IPS DF 4.7 (cell line): ENCODE data around the gene THADA.
"Not testable (repeated sequence)": the region's sequence is repeated elsewhere in the genome, so short reads cannot be mapped to it uniquely, and the experiment has no call there.

ENCODE experiments used
- DNase-seq: peaks from one replicate; pipeline ENCODE4 v3.0.0-alpha.2; 2013; ENCODE audit warnings: low spot score; ENCODE audit errors: extremely low read depth

The THADA gene

DNA sequence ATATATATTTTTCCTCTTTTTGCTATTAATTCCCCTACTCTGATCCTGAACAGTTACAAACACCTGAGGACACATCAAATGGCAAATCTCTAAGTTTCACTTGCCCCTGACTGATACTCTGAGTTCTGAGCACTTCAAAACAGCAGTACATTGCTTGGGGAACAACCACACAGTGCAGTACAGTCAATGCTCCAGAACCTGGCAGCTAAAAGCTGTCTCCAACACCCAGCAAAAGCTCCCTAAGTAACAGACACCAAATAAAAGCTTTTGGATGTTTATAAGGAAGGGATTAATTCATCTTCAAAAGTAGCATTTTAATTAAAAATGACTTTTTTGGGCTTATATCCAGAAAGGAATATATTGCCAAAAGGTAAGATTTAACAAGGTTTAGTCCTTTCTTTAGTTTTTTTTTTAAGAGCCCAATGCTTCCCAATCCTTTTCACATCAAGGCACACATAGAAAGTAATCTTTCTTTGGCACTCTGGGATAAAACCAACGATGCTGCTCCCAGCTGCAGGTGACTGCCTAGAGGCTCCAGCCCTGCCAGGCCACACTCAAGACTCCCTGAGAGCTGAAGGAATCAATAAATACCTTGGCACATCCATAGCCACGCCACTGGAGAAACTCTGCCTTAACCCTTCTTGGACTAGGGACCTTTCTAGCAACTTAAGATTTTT, 204.5 kb downstream of the THADA start:
- no peak for DNase-seq

DNA sequence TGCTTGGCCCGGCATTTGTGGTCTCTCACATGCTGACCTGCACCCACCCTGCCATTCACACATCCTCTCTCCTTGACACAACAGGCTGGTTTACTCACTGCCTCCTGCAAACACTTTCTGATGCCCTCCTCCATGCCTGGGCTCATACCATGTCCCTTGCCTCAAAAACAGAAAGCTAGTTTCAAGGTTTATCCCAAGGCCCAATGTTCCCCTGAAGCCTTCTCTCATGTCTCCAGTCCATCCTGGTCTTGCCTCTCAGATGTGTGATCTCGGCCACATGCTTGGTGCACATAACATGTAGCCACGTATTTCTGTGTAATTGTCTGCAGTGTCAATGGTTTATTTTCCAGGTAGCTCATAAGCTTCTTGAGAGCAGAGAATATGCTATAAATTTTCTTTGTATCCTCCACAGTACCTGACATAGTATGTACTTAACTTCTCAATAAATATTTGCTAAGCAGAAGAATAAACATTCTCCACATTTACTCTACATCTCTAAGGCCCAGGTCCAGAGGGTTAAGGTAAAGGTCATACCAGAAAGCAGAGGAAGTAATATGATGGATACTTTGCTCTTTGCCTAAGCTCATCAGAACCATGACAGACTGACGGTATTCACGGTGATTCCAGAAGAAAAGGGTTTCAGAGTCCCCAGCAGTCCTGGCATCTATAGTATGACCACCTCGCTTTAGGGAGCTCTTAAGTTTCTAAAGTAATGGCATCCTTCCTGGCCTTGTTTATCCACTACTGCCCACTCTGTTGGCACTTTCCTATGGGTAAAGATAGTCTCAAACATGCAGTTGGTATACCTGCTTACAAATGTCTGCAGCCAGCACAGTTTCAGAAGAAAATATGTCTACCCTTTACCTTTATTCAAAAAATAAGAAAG, 206.0 kb downstream of the THADA start:
- no peak for DNase-seq

DNA sequence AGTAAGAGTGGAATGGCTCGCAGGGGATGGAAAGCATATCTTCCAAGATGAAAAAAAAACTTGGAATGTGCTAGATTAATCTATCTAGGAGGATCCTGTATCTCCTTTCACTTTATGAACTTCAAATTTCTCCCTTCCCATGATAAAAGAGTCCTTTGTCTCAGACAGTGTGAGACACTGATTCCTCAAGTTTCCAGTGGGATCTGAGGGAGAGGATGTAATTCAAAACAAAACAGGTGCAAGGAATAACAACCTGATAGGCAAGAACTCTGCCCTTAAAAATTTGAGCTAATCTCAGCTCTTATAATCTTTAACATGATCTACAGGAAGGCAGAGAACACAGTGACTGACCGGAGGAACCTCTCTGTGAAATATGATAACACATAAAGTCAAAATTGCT, 207.5 kb downstream of the THADA start:
- no peak for DNase-seq

DNA sequence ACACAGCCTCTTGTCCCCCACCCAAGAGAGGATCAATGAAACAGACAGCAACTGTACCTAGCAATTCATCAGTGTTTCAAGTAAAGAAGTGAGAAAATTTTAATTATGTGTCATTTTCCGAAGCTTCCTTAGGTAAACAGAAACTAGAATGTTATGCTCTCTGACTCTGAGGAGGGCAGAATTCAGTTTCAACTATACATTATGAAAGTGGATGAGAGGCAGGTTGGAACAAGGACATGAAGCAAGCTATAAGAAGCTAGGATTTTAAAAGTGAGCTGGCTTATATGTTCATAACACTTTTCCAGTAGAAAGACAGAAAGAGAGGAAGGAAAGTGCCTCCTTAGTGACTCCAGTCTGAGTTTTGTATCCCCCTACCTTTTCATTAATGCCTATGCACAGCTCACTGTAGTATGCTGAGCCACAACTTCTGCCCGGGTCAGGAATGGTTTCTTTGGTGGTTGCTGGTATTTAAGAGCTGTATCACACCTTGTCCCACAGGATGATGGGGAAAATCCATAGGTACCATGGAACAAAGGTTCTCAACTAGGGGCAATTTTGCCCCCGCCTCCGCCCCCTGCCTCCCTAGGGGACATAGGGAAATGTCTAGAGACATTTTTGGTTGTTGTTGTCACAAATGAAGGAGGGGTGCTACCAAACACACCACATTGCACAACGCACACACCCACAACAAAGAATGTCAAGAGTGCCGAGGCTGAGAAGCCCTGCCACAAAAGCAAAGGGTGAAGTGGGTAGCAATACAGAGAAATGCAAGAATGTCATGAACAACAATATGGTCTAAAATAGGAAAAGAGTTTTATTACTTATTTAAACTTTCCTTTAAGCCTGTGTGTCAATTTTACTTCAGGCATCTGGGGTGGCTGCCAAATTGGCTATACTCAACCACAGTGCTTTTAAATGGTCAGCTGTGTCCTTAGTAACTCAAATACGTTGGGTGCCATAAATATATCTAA, 208.5 kb downstream of the THADA start:
- no peak for DNase-seq

DNA sequence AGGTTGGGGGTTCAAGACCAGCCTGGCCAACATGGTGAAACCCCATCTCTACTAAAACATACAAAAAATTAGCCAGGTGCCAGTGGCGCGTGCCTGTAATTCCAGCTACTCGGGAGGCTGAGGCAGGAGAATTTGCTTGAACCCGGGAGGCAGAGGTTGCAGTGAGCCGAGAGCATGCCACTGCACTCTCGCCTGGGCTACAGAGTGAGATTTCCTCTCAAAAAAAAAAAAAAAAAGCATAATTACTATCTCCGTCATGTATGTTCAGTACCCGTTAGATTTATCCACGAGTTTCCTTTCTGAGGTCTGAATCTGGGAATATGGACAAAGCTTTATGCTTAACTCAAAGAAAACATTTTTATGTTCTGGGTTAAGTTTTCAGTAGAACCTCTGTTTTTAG, 209.2 kb downstream of the THADA start:
- not testable (repeated sequence) for DNase-seq

DNA sequence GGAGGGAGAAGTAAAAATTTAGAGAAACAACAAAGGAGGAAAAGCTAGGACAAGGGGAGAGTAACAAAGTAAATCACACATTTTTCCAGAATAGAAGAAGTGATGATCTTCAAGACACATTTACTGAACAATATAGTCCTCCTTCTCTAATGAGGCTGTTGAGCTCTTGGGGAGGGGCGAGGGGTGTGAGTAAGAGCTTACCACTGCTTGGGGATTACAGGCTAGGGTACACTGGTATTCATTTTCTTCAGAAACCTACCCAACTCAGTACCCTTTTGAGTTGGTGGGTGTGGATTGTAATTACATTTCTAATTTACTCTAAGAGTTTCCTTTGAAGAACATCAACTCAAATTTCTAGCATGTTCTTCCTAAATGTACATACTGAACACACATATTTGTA, 211.7 kb downstream of the THADA start:
- no peak for DNase-seq

DNA sequence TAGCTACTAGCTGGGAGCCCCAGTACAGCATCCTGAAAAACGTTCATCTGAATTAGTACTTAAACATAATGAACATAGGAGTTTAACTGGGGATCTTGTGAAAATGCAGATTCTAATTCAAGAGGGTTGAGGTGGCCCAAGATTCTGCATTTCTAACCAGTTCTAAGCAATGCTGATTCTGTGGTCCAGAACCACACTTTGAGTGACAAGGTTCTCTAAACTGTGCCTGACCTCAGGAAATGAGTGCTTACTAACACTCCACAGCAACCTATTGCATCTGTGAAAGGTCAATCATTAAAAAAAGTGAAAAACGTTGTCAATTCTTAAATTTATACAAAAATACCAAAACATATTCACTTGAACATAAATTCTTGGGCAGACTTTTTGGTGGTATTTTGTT, 212.3 kb downstream of the THADA start:
- DNase-seq = no peak

DNA sequence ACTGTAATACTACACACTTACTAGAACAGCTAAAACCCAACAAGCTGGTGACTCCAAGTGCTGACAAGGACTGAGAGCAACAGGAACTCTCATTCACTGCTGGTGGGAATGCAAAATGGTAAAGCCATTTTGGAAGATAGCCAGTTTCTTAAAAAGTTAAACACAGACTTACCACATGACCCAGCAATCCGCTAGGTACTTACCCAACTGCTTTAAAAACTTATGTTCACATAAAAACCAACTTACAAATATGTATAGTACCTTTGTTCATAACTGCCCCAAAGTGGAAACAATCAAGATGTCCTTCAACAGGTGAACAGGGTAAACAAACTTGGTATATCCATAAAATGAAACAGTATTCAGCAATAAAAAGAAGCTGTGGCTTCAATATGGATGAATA, 216.3 kb downstream of the THADA start:
- no peak for DNase-seq

DNA sequence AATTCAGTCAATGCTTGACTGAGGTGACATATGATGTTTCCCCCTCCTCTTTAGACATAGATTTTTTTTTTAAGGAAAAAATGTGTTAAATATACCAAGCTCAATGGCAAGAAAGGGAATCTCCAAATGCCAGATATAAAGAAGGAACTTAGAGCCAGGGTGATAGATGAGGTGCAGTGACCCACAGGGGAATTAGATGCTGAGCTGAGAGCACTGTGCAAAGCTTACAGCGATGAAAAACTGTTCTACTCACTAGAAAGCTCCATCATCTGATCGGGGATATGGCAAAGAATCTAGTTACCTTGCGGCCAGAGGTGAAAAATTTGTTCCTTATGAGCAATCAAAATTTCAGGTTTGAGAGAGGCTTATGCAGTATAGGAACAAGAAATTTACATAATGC, 218.5 kb downstream of the THADA start:
- DNase-seq = no peak

DNA sequence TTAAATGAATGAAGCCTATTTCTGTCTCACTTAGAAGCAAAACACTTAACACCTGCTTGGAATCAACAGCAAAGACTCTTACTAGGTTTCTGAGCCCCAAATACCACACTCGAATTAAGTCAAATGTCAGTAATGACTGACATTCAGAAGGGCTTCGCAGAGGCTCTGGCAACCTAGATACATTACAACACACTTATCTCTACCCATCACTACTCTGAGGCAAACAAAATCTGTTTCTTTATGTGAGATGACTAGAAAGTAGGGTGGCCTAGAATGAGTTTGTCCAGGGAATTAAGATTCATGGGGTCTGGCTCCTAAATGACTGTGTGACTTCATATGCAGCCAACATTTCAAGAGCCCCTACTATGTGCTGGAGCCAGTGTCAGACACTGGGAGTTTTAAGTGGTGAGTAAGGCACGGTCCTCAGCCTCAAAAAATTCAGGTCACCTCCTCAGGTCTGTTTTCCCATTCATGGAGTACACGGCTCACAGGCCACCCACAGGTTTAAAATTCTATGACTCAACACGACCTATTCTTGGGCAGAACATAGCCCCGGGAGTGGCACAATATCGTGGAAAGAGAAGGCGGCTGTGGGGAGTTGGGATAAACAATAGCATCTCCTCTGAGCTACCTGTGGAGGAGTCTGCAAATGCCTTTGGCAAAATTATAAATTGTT, 219.2 kb downstream of the THADA start:
- no peak for DNase-seq

DNA sequence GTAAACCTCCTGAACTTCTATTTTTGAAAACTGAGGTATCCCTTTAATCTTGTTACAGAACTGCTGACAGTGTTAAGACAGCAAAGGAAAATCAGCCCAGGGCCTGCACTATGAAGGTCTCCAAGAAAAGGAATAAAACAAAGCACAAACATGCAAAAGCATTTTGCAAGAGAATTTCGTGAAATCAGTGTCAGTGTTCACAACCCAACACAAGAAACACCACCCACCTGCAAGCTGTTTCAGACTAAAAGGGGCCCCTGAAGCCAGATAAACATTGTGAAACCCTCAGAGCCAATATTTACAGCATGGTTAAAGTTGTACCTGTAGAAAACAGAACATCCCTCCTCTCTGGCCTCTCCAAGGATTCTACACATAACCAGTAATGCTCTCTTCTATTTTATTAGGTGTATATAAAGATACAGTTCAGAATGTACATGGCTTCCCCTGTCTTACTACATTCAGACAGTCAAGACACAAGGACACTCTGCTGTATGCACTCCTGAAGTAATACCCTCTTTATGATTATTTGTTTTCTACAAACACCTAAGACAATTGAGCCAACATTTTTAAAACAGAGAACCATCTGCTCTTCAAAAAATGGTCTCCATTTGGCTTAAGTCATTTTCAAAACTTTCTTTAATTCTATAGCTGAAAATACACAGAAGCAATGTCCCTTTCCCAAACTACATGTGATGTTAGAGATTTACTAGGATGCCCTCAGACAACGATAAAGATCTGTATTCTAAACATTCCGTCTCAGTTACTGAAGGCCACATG, 219.9 kb downstream of the THADA start:
- no peak for DNase-seq

DNA sequence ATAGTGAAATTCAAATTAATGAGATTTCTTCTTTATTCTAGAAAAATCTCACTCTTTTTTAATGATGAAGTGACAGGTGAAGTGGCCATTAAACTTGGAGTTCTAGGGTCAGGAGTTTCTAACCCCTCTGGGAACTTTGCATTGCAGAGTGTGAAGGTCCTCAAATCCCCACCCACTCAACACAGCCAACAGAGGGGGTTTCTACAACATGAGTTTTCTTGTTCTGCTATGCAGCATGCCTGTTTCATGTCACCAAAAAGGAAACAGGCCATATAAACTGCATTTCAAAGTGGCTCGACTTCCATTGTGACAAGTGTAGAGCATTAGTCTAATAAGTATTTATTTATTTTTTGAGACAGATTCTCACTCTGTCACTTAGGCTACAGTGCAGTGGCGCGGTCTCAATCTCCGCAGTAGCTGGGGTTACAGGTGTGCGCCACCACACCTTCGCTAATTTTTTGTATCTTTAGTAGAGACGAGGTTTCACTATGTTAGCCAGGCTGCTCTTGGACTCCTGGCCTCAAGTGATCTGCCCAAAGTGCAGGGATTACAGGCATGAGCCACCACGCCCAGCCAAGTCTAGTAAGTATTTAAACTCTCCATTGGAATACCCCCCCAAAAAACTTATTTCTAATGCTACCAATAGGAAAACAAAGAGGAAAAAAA, 223.3 kb downstream of the THADA start:
- DNase-seq = no peak

DNA sequence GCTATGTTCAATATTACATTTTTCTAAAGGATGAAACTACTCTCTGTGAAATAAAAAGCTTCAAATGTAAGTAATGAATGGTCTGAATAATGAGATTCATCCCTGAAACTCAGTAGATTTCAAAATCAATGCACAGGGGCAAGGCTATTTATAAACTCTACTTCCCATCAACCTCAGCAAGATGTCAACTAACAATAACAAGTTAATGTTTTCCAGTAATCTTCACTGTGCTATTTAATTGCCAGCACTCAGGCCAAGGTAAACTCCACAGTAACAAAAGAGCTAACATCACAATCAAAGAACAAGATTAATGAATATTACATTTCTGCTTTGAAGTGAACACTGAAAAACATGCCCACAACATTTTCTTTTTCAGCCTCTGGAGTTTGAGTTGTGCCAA, 225.1 kb downstream of the THADA start:
- no peak for DNase-seq

DNA sequence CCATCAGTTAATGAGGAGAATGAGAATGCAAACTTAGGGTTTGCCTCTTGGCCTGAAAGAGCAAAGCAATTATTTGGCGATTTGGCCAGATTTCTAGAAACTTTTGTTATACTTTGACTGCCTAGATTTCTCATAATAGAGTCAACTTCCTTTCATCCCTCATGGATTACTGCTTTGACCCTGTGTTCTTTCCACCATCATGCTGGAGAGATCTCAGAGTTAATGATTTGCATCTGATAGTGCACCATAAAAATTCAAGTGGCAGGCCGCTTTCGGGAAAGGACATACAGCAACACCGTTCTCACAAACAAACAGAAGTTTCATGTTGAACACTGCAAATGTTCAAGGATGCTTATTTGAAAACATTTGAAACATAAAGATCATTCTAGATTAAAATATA, 225.7 kb downstream of the THADA start:
- DNase-seq = no peak

DNA sequence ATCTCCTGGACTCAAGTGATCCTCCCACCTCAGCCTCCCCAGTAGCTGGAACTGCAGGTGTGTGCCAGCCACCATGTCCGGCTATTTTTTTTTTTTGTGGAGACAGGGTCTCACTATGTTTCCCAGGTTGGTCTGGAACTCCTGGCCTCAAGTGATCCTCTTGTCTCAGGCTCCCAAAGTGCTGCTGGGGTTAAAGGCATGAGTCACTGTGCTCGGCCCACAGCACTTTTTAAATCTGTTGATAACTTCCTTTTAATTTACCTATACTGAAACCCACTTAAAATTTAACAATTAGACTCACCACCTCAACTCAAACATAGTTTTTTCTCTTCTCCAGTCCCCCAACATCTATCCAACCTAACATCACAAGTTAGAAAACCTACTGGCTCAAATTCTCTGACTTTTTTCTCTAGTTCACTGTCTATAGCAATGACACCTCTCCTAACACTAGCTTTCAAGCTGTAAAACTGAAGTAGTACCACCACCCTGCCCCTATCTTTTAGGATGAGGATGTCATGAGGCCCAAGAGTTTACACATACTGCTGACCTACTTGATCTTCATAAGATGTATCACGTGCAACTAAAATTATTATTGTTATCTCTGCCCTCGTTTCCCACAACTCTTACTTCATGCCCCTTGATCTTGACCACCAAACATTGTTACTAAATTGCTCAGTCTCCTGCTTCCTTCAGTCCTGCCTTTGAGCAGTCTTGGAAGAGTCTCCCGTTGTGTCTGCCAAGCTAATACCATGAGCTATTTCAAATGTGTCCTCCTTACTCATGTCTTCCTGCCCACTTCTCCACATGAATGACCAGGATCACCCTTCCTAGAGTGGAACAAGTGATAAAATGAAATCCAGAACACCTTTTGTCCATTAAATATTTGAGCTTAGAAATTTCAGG, 227.1 kb downstream of the THADA start:
- DNase-seq = no peak

DNA sequence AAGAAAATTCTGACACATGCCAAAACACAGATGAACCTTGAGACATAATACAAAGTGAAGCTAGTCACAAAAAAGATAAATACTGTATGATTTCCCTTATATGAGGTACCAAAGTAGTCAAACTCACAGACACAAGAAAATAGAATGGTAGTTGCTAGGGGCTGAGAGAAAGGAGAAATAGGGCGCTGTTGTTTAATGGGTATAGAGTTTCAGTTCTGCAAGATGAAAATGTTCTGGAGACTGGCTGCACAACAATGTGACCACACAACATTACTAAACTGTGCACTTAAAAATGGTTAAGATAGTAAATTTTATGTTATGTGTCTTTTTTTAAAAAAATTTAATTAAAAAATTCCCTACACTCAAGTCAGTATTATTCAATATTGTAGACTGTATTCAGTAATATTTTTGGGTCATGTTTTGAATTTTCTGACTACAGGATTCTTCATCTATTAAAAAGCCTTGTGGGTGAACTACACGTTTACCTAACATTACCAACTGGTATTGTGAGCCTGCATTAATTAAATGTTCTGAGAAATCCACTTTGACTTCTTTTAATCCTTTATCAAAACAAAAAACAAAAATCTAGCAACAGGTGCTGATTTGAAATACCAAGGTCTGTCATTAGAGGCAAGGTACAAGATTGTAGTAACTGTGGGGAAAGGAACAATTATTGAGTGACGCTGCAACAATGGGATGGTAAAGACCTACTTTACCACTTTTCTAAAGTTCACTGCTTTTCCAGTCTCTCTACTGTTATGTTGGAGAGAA, 228.6 kb downstream of the THADA start:
- DNase-seq = no peak

DNA sequence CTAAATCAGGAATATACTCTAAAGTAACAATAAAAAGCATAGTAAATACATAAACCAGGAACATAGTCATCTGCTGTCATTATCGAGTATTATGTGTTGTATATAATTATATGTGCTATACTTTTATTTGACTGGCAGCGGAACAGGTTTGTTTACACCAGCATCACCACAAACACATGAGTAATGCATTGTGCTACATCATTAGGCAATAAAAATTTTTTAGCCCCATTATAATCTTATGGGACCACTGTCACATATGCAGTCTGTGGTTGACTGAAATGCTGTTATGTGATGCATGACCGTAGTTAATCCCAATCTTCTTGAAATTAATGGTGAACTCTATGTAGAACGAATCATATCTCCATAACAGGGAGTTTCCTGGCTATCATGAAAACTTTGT, 232.7 kb downstream of the THADA start:
- DNase-seq = no peak

DNA sequence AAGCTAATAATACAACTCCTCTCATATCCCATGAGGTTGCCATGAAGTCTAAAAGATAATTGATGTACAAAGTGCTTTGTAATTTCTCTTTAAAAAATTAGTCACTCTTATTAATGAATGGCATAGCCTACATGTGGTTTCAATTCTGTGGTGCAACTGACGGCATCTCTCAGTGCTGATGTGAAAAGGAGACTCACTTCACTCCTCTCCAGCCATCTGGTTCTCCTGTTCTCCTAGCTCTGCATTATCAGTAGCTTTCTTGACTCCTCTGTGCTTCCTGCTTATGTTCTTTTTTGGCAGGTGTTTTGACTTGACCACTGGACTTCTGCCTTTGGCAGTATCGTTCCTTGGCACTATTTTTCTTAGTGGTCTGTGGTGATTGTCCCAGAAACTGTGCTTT, 234.6 kb downstream of the THADA start:
- DNase-seq = no peak
